ENCODE results near the gene ITPR1.

DNA sequence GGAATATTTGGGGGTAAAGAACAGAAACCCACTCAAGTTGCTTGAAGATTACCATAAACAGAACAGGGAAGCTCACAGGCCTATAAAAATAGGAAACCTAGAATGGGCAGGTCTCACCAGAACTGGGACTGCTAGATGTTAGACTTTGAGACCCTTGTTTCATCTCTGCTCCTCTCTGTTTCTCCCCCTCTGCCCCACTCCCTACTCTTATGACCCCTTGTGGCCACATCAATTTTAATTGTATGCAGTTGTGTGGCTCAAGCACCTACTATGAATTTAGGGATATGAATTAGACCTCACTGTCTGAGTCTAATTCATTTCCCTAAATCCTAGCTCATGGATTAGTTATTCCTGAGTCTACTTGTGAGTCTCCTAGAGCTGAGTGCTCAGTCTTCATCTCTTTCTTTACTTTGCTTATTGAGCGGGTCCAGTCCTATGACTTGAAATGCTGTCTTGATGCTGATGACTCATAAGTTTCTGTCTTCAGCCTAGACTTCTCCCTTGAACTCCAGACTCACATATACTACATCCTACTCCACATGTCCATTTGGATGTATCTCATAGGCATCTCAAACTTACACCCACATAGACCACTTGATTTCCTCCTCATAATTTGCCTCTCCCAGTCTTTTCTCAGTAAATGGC, 78.7 kb downstream of the ITPR1 start:
- TF ChIP-seq, protein P1, sequence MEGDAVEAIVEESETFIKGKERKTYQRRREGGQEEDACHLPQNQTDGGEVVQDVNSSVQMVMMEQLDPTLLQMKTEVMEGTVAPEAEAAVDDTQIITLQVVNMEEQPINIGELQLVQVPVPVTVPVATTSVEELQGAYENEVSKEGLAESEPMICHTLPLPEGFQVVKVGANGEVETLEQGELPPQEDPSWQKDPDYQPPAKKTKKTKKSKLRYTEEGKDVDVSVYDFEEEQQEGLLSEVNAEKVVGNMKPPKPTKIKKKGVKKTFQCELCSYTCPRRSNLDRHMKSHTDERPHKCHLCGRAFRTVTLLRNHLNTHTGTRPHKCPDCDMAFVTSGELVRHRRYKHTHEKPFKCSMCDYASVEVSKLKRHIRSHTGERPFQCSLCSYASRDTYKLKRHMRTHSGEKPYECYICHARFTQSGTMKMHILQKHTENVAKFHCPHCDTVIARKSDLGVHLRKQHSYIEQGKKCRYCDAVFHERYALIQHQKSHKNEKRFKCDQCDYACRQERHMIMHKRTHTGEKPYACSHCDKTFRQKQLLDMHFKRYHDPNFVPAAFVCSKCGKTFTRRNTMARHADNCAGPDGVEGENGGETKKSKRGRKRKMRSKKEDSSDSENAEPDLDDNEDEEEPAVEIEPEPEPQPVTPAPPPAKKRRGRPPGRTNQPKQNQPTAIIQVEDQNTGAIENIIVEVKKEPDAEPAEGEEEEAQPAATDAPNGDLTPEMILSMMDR (conservative IDR thresholded peaks at IDR 0.05; ENCODE audit: low read length), result peak; percentile 67
- TF ChIP-seq EZH2phosphoT487 (IDR thresholded peaks at IDR 0.05; ENCODE audit: borderline replicate concordance), result no peak

Data from Loucy (cell line).